ENCODE results near the gene RPS6KL1.

GRCh38 chr14:74855945-74856344 lies 67.1 kb downstream of the RPS6KL1 start:
- TF ChIP-seq POLR2A (IDR thresholded peaks at IDR 0.05; ENCODE audit: low read depth, low read length) (no peak), POLR2AphosphoS5 (IDR thresholded peaks at IDR 0.05; ENCODE audit: low read depth, low read length) (no peak)

Data from GM12892 (cell line).